NCI-H526 (cell line): Measurements from ENCODE around the gene AP1G2.
"Not testable (repeated sequence)": the region's sequence is repeated elsewhere in the genome, so short reads cannot be mapped to it uniquely, and the experiment has no call there.

Source experiments
- DNase-seq, 2 experiments: peaks; one replicate each; lab custom pipeline; 2025; lab: John Stamatoyannopoulos, UW

Gene AP1G2

GRCh38 chr14:23600806-23601205 is 33.2 kb upstream of the AP1G2 start:
- DNase-seq: no peak

GRCh38 chr14:23600322-23600707 is 32.7 kb upstream of the AP1G2 start:
- DNase-seq: no peak

- not testable (repeated sequence) for DNase-seq
Observed at GRCh38 chr14:23594191-23594590, 26.6 kb upstream of the AP1G2 start.

- no peak for DNase-seq
Observed at GRCh38 chr14:23590198-23590597, 22.6 kb upstream of the AP1G2 start.

GRCh38 chr14:23589606-23590005 is 22.0 kb upstream of the AP1G2 start:
- no peak for DNase-seq

GRCh38 chr14:23588884-23589598 is 21.4 kb upstream of the AP1G2 start:
- DNase-seq: peak; percentile 59 to 84

GRCh38 chr14:23584527-23585203 is 17.1 kb upstream of the AP1G2 start:
- DNase-seq: not testable (repeated sequence)

- DNase-seq: not testable (repeated sequence)
Observed at GRCh38 chr14:23583761-23584526, 16.4 kb upstream of the AP1G2 start.

GRCh38 chr14:23582906-23583760 is 15.5 kb upstream of the AP1G2 start:
- no peak for DNase-seq

GRCh38 chr14:23580948-23581281 is 13.3 kb upstream of the AP1G2 start:
- DNase-seq: no peak

GRCh38 chr14:23580152-23580926 is 12.7 kb upstream of the AP1G2 start:
- DNase-seq: no peak

GRCh38 chr14:23579739-23580138 is 12.1 kb upstream of the AP1G2 start:
- no peak for DNase-seq

GRCh38 chr14:23579311-23579630 is 11.7 kb upstream of the AP1G2 start:
- DNase-seq: no peak

- peak in 1 of 2 experiments; percentile 39 for DNase-seq
Observed at GRCh38 chr14:23578560-23579310, 11.1 kb upstream of the AP1G2 start, which contains the start of gene JPH4. TSS of gene JPH4 (minus strand) at chr14:23578790. CDS start at chr14:23577453, 1,337 bp downstream.

- no peak for DNase-seq
Observed at GRCh38 chr14:23577710-23578392, 10.3 kb upstream of the AP1G2 start.

GRCh38 chr14:23577004-23577681 is 9.6 kb upstream of the AP1G2 start:
- DNase-seq: peak in 1 of 2 experiments; percentile 46

- peak; percentile 62 to 79 for DNase-seq
Observed at GRCh38 chr14:23573384-23574015, 5.9 kb upstream of the AP1G2 start.

GRCh38 chr14:23572836-23573235 is 5.2 kb upstream of the AP1G2 start:
- no peak for DNase-seq

GRCh38 chr14:23572524-23572828 is 4.9 kb upstream of the AP1G2 start:
- no peak for DNase-seq
